ACC112 (cell line): ENCODE results near the gene UGCG.
"Not testable (repeated sequence)": the region's sequence is repeated elsewhere in the genome, so short reads cannot be mapped to it uniquely, and the experiment has no call there.

Source experiments
- H2AFZ ChIP-seq: fragments of 200-600 bp; sonication (generic); one replicate; pipeline ENCODE4 v1.6.0; 2017; ENCODE audit warnings: antibody characterized with exemption, low read length; ENCODE audit not compliant: unreplicated experiment
- H3K27ac ChIP-seq: fragments of 200-600 bp; sonication (generic); 2 replicates; pipeline ENCODE4 v1.5.1; 2014; ENCODE audit warnings: low read depth, mild to moderate bottlenecking, antibody characterized with exemption, low read length, moderate library complexity
- H3K27me3 ChIP-seq: fragments of 200-600 bp; sonication (generic); 2 replicates; pipeline ENCODE4 v1.6.1; 2014; ENCODE audit warnings: mild to moderate bottlenecking, antibody characterized with exemption, low read length, moderate library complexity, mixed read lengths; ENCODE audit not compliant: insufficient read depth
- H3K36me3 ChIP-seq: fragments of 200-600 bp; sonication (generic); 2 replicates; pipeline ENCODE4 v1.6.1; 2016; ENCODE audit warnings: mild to moderate bottlenecking, antibody characterized with exemption, low read length, moderate library complexity, mixed read lengths; ENCODE audit not compliant: insufficient read depth
- H3K4me1 ChIP-seq: fragments of 200-600 bp; sonication (generic); one replicate; pipeline ENCODE4 v1.6.1; 2016; ENCODE audit warnings: low read length, mixed read lengths; ENCODE audit not compliant: insufficient read depth, unreplicated experiment, control insufficient read depth
- H3K4me3 ChIP-seq: fragments of 200-600 bp; sonication (generic); 2 replicates; pipeline ENCODE4 v1.5.1; 2014; ENCODE audit warnings: mild to moderate bottlenecking, low read depth, low read length
- H3K79me2 ChIP-seq: fragments of 200-600 bp; sonication (generic); one replicate; pipeline ENCODE4 v1.6.0; 2016; ENCODE audit warnings: low read length; ENCODE audit not compliant: control insufficient read depth, unreplicated experiment, insufficient read depth

Gene UGCG

DNA sequence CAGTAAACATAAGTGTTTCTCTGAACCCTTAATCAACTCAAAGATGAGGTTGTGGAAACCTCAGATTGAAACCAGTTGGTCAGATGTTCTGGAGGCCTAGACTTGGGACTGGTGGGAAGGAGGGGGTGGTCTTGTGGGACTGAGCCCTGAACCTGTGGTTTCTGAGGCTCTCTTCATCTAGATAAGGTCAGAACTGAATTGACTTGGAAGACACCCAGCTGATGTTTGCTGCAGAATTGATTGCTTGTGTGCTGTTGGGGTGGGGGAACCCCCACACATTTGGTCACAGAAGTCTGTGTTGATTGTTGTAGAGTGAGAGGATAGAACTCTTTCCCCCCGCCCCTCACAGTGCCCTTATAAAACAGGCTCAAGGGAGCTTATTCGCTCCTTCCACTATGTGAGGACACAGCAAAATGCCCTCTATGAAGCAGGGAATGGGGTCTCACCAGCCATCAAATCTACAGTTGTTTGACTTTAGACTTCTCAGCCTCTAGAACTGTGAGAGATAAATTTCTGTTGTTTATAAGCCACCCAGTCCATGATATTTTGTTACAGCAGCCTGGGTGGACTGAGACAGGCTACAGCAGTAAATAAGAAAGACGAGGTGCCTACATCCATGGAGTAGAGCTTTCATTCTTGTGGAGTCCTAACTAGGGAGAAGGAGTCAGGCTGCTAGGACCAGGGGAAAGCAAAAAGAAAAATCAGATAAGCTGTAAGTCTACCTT is 25.7 kb upstream of the UGCG start:
- H3K27ac ChIP-seq, result no peak overlapping the region
- H3K4me3 ChIP-seq, result no peak overlapping the region

DNA sequence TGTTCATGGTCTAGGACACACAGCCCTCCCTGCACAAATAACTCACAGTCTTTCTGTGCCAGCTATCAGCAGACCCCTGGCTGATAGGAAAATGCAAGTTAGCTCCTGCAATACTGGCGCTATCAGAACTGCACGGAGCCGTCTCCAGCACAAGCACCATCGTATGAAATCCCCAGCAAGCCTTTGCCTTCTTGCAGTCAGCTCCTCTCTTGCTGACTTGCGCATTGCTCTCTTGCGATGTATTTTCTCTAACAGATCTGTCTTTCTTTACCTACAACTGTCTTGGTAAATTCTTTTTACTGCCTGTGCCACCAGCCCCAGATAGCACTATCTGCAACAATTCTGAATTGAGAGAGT is 25.1 kb upstream of the UGCG start:
- H3K4me3 ChIP-seq, result no peak overlapping the region
- H3K4me1 ChIP-seq, result peaks cover 5% of the 10 kb centered on the region
- no peaks in the 10 kb centered on the region for H3K36me3 ChIP-seq
- H2AFZ ChIP-seq, result no peak overlapping the region
- no peaks in the 10 kb centered on the region for H3K79me2 ChIP-seq
- H3K27ac ChIP-seq, result no peak overlapping the region
- no peaks in the 10 kb centered on the region for H3K27me3 ChIP-seq

More for the DNA sequence above, 25.7 kb upstream of the UGCG start:
- peaks cover 5% of the 10 kb centered on the region for H3K4me1 ChIP-seq
- no peaks in the 10 kb centered on the region for H3K36me3 ChIP-seq
- H3K27me3 ChIP-seq, result no peaks in the 10 kb centered on the region
- no peaks in the 10 kb centered on the region for H3K79me2 ChIP-seq
- H2AFZ ChIP-seq, result no peak overlapping the region

DNA sequence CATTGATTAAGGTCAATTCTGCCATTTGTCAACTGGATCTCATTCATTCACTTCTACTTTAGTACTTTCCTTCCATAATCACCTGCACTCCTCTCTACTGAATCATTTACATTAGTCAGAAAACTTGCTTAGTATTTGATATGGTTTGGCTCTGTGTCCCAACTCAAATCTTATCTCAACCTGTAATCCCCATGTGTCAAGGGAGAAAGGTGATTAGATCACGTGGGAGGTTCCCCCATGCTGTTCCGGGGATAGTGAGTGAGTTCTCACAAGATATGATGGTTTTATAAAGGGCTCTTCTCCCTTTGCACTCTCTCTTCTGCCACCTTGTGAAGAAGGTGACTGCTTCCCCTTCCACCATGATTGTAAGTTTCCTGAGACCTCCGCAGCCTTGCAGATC is 23.7 kb upstream of the UGCG start:
- H3K27me3 ChIP-seq, result no peaks in the 10 kb centered on the region
- no peak overlapping the region for H3K27ac ChIP-seq
- no peaks in the 10 kb centered on the region for H3K4me1 ChIP-seq
- no peaks in the 10 kb centered on the region for H3K36me3 ChIP-seq
- H3K79me2 ChIP-seq, result no peaks in the 10 kb centered on the region
- no peak overlapping the region for H2AFZ ChIP-seq
- no peak overlapping the region for H3K4me3 ChIP-seq

DNA sequence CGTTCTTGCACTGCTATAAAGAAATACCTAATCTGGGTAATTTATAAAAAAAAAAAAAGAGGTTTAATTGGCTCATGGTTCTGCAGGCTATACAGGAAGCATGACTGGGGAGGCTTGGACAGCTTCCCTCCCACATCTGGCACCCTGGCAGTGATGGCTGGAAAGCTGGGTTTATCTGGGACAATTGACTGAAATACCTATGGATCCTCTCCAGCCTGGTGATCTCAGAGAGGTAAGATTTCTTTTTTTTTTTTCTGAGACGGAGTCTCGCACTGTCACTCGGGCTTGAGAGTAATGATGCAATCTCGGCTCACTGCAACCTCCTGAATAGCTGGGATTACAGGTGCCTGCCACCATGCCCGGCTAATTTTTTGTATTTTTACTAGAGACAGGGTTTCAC is 22.7 kb upstream of the UGCG start:
- no peaks in the 10 kb centered on the region for H3K79me2 ChIP-seq
- H3K4me1 ChIP-seq, result no peaks in the 10 kb centered on the region
- H3K27me3 ChIP-seq, result no peaks in the 10 kb centered on the region
- H3K27ac ChIP-seq, result no peak overlapping the region
- no peak overlapping the region for H2AFZ ChIP-seq
- H3K36me3 ChIP-seq, result no peaks in the 10 kb centered on the region
- no peak overlapping the region for H3K4me3 ChIP-seq

DNA sequence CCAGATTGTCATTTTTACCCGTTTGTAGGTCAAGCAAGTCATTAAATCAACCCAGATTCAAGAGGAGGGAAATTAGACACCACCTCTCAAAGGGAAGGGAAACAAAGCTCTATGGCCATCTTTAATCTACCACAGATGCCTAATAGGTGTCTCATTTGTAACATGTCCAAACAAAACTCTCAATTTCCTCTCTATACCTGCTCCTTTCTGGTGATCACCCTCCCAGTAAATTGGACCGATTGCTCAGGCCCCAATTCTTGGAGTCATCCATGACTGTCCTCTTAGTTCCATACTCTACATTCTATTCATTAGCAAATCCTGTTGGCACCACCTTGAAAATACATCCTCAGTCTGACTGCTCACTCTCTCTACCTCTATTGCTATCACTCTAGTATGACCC is 22.1 kb upstream of the UGCG start:
- Histone ChIP-seq H3K36me3 (no peaks in the 10 kb centered on the region), H3K4me1 (no peaks in the 10 kb centered on the region), H3K27ac (no peak overlapping the region), H3K27me3 (no peaks in the 10 kb centered on the region), H3K4me3 (no peak overlapping the region), H3K79me2 (no peaks in the 10 kb centered on the region), H2AFZ (no peak overlapping the region)

DNA sequence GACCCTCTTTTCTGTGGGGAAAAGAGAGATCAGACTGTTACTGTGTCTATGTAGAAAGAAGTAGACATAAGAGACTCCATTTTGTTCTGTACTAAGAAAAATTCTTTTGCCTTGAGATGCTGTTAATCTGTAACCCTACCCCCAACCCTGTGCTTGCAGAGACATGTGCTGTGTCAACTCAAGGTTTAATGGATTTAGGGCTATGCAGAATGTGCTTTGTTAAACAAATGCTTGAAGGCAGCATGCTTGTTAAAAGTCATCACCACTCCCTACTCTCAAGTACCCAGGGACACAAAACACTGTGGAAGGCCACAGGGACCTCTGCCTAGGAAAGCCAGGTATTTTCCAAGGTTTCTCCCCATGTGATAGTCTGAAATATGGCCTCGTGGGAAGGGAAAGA is 21.3 kb upstream of the UGCG start:
- not testable (repeated sequence) for H3K27ac ChIP-seq, H3K4me3 ChIP-seq, H3K4me1 ChIP-seq, H3K27me3 ChIP-seq, H3K36me3 ChIP-seq, H2AFZ ChIP-seq, H3K79me2 ChIP-seq

DNA sequence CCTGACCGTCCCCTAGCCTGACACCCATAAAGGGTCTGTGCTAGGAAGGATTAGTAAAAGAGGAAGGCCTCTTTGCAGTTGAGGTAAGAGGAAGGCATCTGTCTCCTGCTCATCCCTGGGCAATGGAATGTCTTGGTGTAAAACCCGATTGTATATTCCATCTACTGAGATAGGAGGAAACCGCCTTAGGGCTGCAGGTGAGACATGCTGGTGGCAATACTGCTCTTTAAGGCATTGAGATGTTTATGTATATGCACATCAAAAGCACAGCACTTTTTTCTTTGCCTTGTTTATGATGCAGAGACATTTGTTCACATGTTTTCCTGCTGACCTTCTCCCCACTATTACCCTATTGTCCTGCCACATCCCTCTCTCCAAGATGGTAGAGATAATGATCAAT is 20.9 kb upstream of the UGCG start:
- not testable (repeated sequence) for H3K4me1 ChIP-seq, H3K27me3 ChIP-seq, H3K4me3 ChIP-seq, H3K79me2 ChIP-seq, H3K36me3 ChIP-seq, H2AFZ ChIP-seq, H3K27ac ChIP-seq

DNA sequence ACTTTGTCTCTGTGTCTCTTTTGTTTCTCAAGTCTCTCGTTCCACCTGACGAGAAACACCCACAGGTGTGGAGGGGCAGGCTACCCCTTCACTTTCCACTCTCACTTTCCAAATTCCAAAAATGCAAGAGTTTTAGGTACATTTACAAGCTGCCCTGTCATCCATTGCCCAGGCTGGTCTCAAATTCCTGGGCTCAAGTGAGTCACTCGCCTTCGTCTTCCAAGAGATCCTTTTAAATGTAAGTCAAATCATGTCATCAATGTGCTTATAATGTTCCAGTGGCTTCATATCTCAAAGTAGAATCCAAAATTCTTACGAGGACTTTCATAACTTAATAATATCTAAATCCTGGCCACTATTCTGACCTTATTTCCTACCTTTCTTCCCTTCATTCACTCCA is 20.4 kb upstream of the UGCG start:
- Histone ChIP-seq H2AFZ (no peak overlapping the region), H3K36me3 (no peaks in the 10 kb centered on the region), H3K4me3 (no peak overlapping the region), H3K27ac (no peak overlapping the region), H3K27me3 (no peaks in the 10 kb centered on the region), H3K4me1 (no peaks in the 10 kb centered on the region), H3K79me2 (no peaks in the 10 kb centered on the region)

DNA sequence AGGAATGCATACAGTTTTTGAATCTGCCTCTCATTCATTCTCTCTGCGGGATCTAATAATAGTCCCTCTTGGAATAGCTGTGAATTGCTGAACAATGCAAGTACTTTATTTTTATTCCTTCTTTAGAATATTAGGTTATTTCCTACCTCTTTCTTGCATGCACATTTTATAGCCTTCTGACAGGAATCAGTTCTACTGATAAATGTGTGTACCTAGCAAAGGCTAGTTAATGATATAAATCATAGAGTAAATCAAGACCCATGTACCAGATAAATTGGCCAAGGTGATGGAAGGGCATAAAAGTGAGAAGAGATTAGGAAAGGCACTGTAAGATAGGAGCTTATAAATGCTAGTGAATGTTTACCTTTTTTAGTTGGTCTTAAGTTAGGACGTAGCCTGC is 19.2 kb upstream of the UGCG start:
- Histone ChIP-seq H3K4me1 (no peaks in the 10 kb centered on the region), H3K27ac (no peak overlapping the region), H2AFZ (no peak overlapping the region), H3K4me3 (no peak overlapping the region), H3K79me2 (no peaks in the 10 kb centered on the region), H3K27me3 (no peaks in the 10 kb centered on the region), H3K36me3 (no peaks in the 10 kb centered on the region)

DNA sequence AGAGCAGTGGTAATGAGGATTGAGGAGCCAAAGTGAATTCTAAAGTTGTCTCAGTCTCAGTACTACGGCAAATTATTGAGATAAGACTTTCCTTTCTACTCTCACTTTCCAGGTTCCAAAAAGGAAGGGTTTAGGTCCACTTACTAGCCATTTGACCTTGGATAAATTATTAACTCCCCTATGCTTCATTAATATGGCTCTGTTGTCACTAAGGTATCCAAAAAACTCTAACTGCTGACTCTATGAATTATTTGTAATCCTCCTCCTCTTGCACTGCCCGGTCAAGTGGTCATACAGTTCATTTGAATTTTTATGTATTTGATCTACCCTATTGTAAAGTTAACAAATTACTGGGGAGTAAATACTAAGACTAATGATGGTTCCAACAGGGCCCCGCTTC is 17.7 kb upstream of the UGCG start:
- no peak overlapping the region for H3K4me3 ChIP-seq
- no peak overlapping the region for H3K27ac ChIP-seq
- no peaks in the 10 kb centered on the region for H3K4me1 ChIP-seq
- H3K79me2 ChIP-seq, result no peaks in the 10 kb centered on the region
- no peak overlapping the region for H2AFZ ChIP-seq
- no peaks in the 10 kb centered on the region for H3K27me3 ChIP-seq
- H3K36me3 ChIP-seq, result no peaks in the 10 kb centered on the region

DNA sequence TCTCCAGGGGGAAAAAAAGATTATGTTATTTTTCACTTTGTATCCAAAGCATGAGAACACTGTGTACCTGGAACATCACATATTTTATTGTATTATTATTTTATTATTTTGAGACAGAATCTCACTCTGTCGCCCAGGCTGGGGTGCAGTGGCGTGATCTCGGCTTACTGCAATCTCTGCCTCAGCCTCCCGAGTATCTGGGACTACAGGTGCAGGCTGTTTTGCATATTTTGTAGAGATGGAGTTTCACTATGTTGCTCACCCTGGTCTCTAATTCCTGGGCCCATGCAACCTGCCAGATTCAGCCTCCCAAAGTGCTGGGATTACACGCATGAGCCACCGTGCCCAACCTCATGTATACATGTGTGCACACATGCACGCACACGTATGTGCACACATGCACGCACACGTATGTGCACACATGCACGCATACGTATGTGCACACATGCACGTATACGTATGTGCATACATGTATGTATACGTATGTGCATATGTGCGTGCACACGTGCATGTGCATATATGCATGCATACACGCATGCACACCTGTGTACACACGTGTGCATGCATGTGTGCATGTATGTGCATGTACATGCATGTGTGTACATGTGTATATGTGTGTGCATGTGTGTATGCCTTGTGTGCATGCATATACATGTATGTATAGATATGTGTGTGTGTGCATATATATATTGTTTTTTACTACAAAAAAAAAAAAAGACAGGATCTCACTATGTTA is 9.5 kb upstream of the UGCG start:
- Histone ChIP-seq H2AFZ (no peak overlapping the region), H3K27me3 (no peaks in the 10 kb centered on the region), H3K4me3 (no peak overlapping the region), H3K27ac (no peak overlapping the region), H3K79me2 (no peaks in the 10 kb centered on the region), H3K36me3 (no peaks in the 10 kb centered on the region), H3K4me1 (peaks cover 3% of the 10 kb centered on the region)
